Right atrium auricular region (tissue), 2 donors: ENCODE measurements around the gene MORN5. TPM values are rescaled to one million over a fixed set of nuclear protein-coding genes. Genes with fewer than 3 reads are reported as not detected.

Experiments used
- DNase-seq: peaks from one replicate; pipeline ENCODE4 v3.0.0-alpha.2; 2019; ENCODE audit warnings: low spot score
- H3K27ac ChIP-seq, 2 donors: fragments of 200-600 bp; sonication (generic); 1 replicate in 1 of 2; 2 replicates in 1 of 2; pipeline ENCODE4 v1.5.1; 2016 to 2019
- H3K27me3 ChIP-seq, 2 donors: fragments of 200-600 bp; sonication (generic); one replicate each; pipeline versions ENCODE4 v1.5.1 to v1.6.0; 2017 to 2019
- H3K36me3 ChIP-seq: fragments of 200-600 bp; sonication (generic); one replicate; pipeline ENCODE4 v1.5.1; 2016
- H3K4me1 ChIP-seq, 2 donors: fragments of 200-600 bp; sonication (generic); one replicate each; pipeline versions ENCODE4 v1.5.1 to v1.6.0; 2017 to 2019
- H3K4me3 ChIP-seq, 2 donors: fragments of 200-600 bp; sonication (generic); 1 replicate in 1 of 2; 2 replicates in 1 of 2; pipeline ENCODE4 v1.5.1; 2017 to 2019; ENCODE audit warnings: mild to moderate bottlenecking in 1 of 2, moderate library complexity in 1 of 2
- H3K9me3 ChIP-seq, 2 donors: fragments of 200-600 bp; sonication (generic); one replicate each; pipeline ENCODE4 v1.5.1; 2019
- microRNA-seq, 2 donors: library from miRNA; unstranded; fragments of <30 nt; microRNA quantifications; one replicate each; pipeline ENCODE4, GENCODE V29; 2016 to 2017; ENCODE audit warnings: borderline number of aligned reads in 2 of 2, borderline replicate concordance in 1 of 2
- total RNA-seq, 2 donors: library from RNA; depleted of rRNA; stranded (reverse); fragments of >200 nt; gene quantifications; one replicate each; pipeline ENCODE4 v1.1.0, GENCODE V29; 2016
- TF ChIP-seq, protein P1 (sequence below), 2 donors: fragments of 200-600 bp; sonication (generic); IDR thresholded peaks; one replicate each; pipeline ENCODE4 v1.5.1; 2019; ENCODE audit warnings: antibody characterized with exemption in 2 of 2

MORN5 gene
- total RNA-seq, 2 donors from 2014 or later: not detected

DNA sequence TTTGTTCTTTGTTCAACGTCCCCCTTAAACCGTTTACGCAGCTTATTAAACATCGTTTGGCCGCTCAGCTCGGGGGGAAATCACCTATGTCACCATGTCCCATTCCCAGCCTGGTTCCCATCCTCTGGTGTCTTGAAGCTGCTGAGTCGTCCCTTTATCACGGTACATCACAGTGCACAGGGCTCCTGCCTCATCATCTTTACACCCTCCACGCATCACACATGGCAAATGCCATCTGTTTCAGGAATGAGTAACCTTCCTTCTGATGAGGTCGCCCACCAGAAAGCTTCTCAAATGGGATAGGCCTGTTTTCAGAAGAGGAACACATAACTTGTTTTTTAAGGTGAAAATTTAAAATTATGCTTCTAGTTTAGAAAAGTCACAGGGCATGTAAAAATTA is 77.0 kb downstream of the MORN5 start:
- Histone ChIP-seq H3K27ac (no peak overlapping the region), H3K4me1 (no peaks in the 10 kb centered on the region), H3K9me3 (no peaks in the 10 kb centered on the region), H3K27me3 (no peaks in the 10 kb centered on the region), H3K4me3 (no peak overlapping the region), H3K36me3 (peaks cover 21% of the 10 kb centered on the region)
- TF ChIP-seq, protein P1, sequence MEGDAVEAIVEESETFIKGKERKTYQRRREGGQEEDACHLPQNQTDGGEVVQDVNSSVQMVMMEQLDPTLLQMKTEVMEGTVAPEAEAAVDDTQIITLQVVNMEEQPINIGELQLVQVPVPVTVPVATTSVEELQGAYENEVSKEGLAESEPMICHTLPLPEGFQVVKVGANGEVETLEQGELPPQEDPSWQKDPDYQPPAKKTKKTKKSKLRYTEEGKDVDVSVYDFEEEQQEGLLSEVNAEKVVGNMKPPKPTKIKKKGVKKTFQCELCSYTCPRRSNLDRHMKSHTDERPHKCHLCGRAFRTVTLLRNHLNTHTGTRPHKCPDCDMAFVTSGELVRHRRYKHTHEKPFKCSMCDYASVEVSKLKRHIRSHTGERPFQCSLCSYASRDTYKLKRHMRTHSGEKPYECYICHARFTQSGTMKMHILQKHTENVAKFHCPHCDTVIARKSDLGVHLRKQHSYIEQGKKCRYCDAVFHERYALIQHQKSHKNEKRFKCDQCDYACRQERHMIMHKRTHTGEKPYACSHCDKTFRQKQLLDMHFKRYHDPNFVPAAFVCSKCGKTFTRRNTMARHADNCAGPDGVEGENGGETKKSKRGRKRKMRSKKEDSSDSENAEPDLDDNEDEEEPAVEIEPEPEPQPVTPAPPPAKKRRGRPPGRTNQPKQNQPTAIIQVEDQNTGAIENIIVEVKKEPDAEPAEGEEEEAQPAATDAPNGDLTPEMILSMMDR (IDR thresholded peaks at IDR 0.05): no peak
- no peak for DNase-seq

DNA sequence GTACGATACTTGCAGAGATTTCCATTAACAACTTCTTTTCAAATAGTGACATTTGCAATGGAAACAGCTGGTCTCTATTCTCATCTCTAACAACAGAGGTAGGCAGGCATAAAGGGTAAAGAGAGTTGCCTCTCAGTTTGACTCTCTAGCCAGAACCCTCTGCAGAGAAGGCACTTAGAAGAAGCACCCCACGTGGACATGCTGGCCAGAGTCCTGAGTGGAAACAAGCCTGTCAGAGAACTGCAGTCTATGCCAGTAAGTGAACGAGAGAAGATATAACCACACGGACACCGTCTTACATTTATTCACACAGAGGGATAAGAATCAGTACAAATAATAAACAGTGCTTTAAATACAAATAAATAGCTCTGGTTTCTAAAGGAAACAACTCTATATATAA is 80.0 kb downstream of the MORN5 start:
- Histone ChIP-seq H3K36me3 (peaks cover 46% of the 10 kb centered on the region), H3K4me1 (no peaks in the 10 kb centered on the region), H3K27me3 (no peaks in the 10 kb centered on the region), H3K9me3 (no peaks in the 10 kb centered on the region), H3K27ac (no peak overlapping the region), H3K4me3 (no peak overlapping the region)
- TF ChIP-seq, protein P1 (IDR thresholded peaks at IDR 0.05): no peak
- no peak for DNase-seq

DNA sequence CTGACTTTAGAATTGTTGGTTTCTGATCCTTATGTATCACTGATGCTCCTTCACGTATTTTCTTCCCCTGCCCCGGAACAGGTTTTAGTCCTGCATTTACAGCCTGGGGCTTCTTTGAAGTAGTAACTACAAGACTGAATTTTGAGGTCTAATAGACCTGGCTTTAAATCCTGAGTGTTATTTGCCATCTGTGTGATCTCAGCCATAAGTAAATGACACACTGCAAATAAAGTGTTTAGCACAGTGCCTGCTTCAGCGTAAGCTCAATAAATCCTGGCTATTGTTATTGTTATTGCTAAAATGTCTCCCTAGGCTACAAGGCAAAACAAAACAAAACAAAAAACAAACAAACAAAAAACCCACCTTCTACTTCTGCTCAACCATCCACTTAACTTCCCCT is 84.6 kb downstream of the MORN5 start:
- Histone ChIP-seq H3K36me3 (peaks cover 81% of the 10 kb centered on the region), H3K4me1 (no peaks in the 10 kb centered on the region), H3K27ac (no peak overlapping the region), H3K27me3 (no peaks in the 10 kb centered on the region), H3K4me3 (no peak overlapping the region), H3K9me3 (no peaks in the 10 kb centered on the region)
- no peak for DNase-seq
- TF ChIP-seq, protein P1 (IDR thresholded peaks at IDR 0.05): no peak

DNA sequence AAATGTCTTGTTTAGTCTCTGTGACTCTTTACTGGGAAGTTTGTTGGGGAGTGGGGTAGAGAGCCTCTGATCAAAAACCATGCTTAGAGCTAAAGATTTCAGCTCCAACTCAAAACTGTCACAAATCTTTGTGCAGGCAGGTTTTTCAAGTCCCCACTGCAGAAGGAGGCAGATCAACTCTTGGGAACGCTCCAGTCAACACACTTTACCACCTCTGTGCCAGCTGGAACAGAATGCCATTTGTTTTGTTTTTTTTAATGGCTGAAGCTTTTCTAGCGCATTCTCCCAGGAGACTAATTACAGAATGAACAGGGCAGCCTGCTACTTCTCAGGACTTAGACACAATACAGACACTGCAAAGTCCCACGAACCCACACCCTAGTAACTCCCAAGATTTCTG is 87.0 kb downstream of the MORN5 start:
- Histone ChIP-seq H3K27me3 (no peaks in the 10 kb centered on the region), H3K4me1 (no peaks in the 10 kb centered on the region), H3K36me3 (peaks cover 75% of the 10 kb centered on the region), H3K4me3 (no peak overlapping the region), H3K27ac (no peak overlapping the region), H3K9me3 (no peaks in the 10 kb centered on the region)
- TF ChIP-seq, protein P1 (IDR thresholded peaks at IDR 0.05): no peak
- no peak for DNase-seq

DNA sequence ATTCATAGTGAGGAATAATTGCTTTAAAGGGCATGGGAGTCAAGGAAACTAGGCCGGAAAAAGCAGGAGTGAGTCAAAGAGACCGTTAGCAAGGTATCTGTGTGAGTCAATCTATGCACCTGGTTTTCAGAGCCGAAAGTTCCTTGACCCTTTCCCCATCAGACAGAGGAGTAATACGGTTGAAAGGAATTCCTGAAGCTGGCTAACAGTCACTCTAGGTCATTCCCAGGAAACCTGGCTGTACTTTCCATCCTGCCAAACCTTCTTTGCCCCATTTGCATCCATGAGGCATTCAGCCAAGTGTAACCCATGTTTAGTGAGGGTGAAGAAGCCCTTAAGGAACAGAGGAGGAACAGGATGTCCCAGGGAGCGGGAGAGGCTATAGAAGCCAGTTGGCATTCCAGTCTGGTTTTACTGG is 88.7 kb downstream of the MORN5 start:
- no peak for DNase-seq
- no peaks in the 10 kb centered on the region for H3K27me3 ChIP-seq
- H3K27ac ChIP-seq: no peak overlapping the region
- H3K36me3 ChIP-seq: peaks cover 70% of the 10 kb centered on the region
- peaks cover 0 to 9% of the 10 kb centered on the region in 2 donors for H3K4me1 ChIP-seq
- H3K9me3 ChIP-seq: no peaks in the 10 kb centered on the region
- no peak overlapping the region for H3K4me3 ChIP-seq
- TF ChIP-seq, protein P1 (IDR thresholded peaks at IDR 0.05): no peak

Small RNA genes lying within 50 kb of the gene (microRNA-seq; reads per million reads assigned to microRNA genes)
- gene MIR4478: 0 reads per million in 2 donors

Other genes starting within 250 kb of the MORN5 start
- 1 to 10 TPM; 5.9 to 7.8 TPM for gene TTLL11, start 66.6 kb upstream of the MORN5 start, total RNA-seq
- gene NDUFA8, start 129 bp upstream of the MORN5 start, total RNA-seq: 100 to 1,000 TPM; 169 to 236 TPM
- gene LHX6, start 69.0 kb downstream of the MORN5 start, total RNA-seq: 1 to 10 TPM; 2.8 to 3.2 TPM
- 10 to 100 TPM; 19.2 to 23.2 TPM for gene RBM18, start 104.9 kb downstream of the MORN5 start, total RNA-seq
- 10 to 100 TPM; 20.7 to 21.4 TPM for gene MRRF, start 105.0 kb downstream of the MORN5 start, total RNA-seq
- gene PTGS1, start 211.1 kb downstream of the MORN5 start, total RNA-seq: 10 to 100 TPM; 14.6 to 46.0 TPM